Urinary bladder (tissue), 4 donors: Measurements from ENCODE around the gene SDHAF4. TPM values are rescaled to one million over a fixed set of nuclear protein-coding genes. Genes with fewer than 3 reads are reported as not detected.
"Not testable (repeated sequence)": the region's sequence is repeated elsewhere in the genome, so short reads cannot be mapped to it uniquely, and the experiment has no call there.

Experiments used
- DNase-seq: peaks from one replicate; pipeline ENCODE4 v3.0.0-alpha.2; 2015; ENCODE audit errors: extremely low spot score
- H3K27ac ChIP-seq: one replicate; pipeline ENCODE4 v1.5.1; 2013; ENCODE audit warnings: low read depth, mild to moderate bottlenecking, moderate library complexity
- H3K36me3 ChIP-seq: one replicate; pipeline ENCODE4 v1.6.1; 2013; ENCODE audit warnings: mild to moderate bottlenecking, moderate library complexity; ENCODE audit not compliant: insufficient read depth
- H3K4me1 ChIP-seq: one replicate; pipeline ENCODE4 v1.6.1; 2013; ENCODE audit warnings: mild to moderate bottlenecking, moderate library complexity; ENCODE audit not compliant: insufficient read depth
- H3K4me3 ChIP-seq: one replicate; pipeline ENCODE4 v1.5.1; 2013; ENCODE audit warnings: low read depth, low read length
- WGBS: extraction: QIAGEN DNeasy Blood & Tissue Kit; methylation state at CpG from one replicate; pipeline ENCODE4 v1.1.7; 2013; 5-methylcytosine and 5-hydroxymethylcytosine counted together
- polyA plus RNA-seq: library from polyadenylated mRNA; stranded (reverse); fragments of 200-250 nt; gene quantifications from one replicate; pipeline ENCODE4 v1.2.3, GENCODE V29; 2013
- total RNA-seq: library from RNA; depleted of rRNA; stranded (reverse); fragments of >200 nt; gene quantifications from one replicate; pipeline ENCODE4 v1.2.3, GENCODE V29; 2014
- donor health status: healthy with polysubstance abuse.
- donor health status: healthy.

Gene SDHAF4
- total and polyA plus RNA-seq, 2 donors, result 8.3 to 18.6 TPM

GRCh38 chr6:70552974-70553373 lies 13.8 kb upstream of the SDHAF4 start:
- H3K4me1 ChIP-seq, result no peaks in the 10 kb centered on the region
- H3K4me3 ChIP-seq, result no peak overlapping the region
- H3K36me3 ChIP-seq, result no peaks in the 10 kb centered on the region
- H3K27ac ChIP-seq, result no peak overlapping the region
- WGBS, result 89% methylated on average over 1 of the region's 1 CpG
- DNase-seq, result no peak

- no peaks in the 10 kb centered on the region for H3K4me1 ChIP-seq
- WGBS, result 75% methylated on average over 1 of the region's 1 CpG
- no peak for DNase-seq
Observed at GRCh38 chr6:70557998-70558397, 8.7 kb upstream of the SDHAF4 start.

DNA sequence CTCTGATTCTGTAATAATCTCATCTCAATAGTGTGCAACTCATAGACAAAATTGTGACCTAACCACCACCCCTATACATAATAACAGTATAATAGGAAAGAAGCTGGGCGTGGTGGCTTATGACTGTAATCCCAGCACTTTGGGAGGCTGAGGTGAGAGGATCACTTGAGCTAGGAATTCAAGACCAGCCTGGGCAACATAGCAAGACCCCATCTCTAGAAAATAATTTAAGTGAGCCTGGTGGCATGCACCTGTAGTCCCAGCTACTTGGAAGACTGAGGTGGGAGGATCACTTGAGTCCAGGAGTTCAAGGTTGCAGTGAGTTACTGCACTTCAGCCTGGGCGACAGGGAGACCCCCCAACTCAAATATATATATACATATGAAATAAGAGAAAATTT lies 4.3 kb upstream of the SDHAF4 start:
- H3K36me3 ChIP-seq, H3K4me3 ChIP-seq, H3K4me1 ChIP-seq, H3K27ac ChIP-seq, DNase-seq: not testable (repeated sequence)
- whole genome bisulfite sequencing, result 67% methylated on average over 2 of the region's 2 CpGs

More at GRCh38 chr6:70557998-70558397, 8.7 kb upstream of the SDHAF4 start:
- Histone ChIP-seq H3K4me3 (no peak overlapping the region), H3K27ac (no peak overlapping the region), H3K36me3 (no peaks in the 10 kb centered on the region)

GRCh38 chr6:70563530-70563929 lies 3.2 kb upstream of the SDHAF4 start:
- no peaks in the 10 kb centered on the region for H3K36me3 ChIP-seq
- 55% methylated on average over 6 of the region's 6 CpGs for WGBS
- no peak overlapping the region for H3K27ac ChIP-seq
- no peaks in the 10 kb centered on the region for H3K4me1 ChIP-seq
- no peak for DNase-seq
- no peak overlapping the region for H3K4me3 ChIP-seq

DNA sequence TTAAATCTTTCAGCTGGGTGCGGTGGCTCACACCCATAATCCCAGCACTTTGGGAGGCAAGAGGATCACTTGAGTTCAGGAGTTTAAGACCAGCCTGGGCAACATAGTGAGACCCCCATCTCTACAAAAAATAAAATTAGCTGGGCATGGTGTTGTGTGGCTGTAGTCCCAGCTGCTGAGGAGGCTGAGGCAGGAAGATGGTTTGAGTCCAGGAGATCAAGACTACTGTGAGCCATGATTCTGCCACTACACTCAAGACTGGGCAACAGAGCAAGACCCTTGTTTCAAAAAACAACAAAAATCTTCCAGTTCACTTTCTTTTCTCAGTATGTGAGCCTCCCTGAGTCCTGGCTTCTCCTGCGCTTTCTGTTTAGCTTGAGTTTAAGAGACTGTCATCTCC lies 7.9 kb downstream of the SDHAF4 start:
- DNase-seq, result no peak
- no peaks in the 10 kb centered on the region for H3K4me1 ChIP-seq
- WGBS, result 98% methylated on average over 2 of the region's 2 CpGs
- no peak overlapping the region for H3K4me3 ChIP-seq
- no peaks in the 10 kb centered on the region for H3K36me3 ChIP-seq
- no peak overlapping the region for H3K27ac ChIP-seq

DNA sequence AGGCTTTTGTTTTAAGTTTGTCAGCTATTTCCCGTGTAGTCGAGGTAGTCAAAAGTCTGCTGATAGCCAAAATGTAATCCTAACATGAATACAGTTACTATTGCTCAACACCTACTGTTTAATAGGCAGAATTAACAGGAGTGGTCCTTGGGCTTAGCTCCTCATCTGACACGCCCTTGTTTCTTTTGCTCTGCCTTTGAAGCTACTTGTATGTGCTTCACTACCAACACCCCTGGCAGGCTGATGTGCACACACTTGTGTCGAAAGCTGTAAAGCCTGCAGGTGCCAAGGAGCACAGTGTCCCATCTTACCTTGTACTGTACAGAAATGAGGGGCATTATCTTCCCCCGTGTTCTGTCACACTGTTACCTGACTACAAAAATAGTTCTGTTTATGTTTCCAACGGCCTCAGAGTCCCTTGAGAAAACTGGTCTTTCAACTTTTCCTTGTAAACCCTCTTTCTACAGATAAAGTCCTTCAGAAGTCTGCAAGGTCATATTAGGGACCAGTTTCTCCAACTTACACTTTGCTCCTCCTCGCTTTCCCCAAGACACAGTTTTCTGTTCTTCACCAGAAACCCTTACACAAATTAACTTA lies 9.3 kb downstream of the SDHAF4 start:
- Histone ChIP-seq H3K4me3 (no peak overlapping the region), H3K27ac (no peak overlapping the region), H3K36me3 (peaks cover 3% of the 10 kb centered on the region), H3K4me1 (no peaks in the 10 kb centered on the region)
- WGBS, result 56% methylated on average over 7 of the region's 7 CpGs
- no peak for DNase-seq

DNA sequence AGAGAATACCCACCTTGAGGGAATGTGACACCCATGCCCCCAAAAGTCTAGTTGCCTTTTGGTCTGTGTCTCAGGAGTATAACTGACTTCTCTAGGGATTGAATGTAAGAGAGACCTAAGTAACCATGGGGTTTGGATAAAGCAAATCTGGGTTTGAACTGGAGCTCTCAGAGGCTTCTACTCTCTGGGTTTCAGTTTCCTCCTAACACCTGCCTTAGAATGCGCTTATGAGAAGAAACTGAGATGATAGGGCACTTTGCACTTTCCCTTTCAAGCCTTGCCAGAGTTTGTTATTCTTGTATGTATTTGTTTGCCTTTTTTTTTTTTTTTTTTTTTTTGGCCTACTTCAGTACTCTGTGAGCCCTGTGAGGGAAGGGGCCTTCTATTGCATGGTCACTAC lies 19.4 kb downstream of the SDHAF4 start:
- WGBS, result 92% methylated on average over 1 of the region's 1 CpG
- Histone ChIP-seq H3K36me3 (peaks cover 6% of the 10 kb centered on the region), H3K4me3 (no peak overlapping the region), H3K27ac (no peak overlapping the region), H3K4me1 (no peaks in the 10 kb centered on the region)
- DNase-seq, result no peak

- DNase-seq, result no peak
- peaks cover 1% of the 10 kb centered on the region for H3K36me3 ChIP-seq
Observed at GRCh38 chr6:70590400-70590799, 23.7 kb downstream of the SDHAF4 start.

DNA sequence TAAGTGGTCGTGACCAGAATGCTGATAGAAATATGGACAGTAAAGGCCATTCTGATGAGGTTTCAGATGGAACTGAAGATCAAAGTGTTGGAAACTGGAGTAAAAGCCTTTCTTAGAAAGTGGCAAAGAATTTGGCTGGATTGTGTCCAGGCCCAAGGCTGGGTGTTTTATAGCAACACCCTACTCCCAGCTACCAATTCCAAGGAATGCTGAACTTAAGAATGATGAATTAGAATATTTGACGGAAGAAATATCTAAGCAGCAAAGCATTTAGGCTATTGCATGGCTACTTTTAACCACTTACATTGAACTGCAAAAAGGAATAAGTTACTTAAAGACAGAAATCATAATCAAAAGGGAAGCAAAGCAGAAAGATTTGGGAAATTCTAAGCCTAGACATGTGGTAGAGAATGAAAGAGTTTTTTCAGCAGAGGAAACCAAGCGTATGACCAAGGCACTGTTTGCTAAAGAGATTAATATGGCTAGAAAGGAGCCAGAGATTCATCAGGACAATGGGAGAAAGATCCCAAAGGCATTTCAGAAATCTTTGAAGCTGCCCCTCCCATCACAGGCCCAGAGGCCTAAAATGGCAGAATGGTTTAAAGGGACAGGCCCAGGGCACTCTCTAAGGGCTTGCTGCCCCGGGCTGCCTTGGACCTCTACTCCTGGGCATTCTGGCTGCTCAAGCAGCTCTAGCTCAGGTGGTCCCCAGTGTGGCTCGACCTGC lies 25.8 kb downstream of the SDHAF4 start:
- peaks cover 1% of the 10 kb centered on the region for H3K36me3 ChIP-seq
- no peak overlapping the region for H3K27ac ChIP-seq
- WGBS, result 69% methylated on average over 5 of the region's 5 CpGs
- no peaks in the 10 kb centered on the region for H3K4me1 ChIP-seq
- no peak overlapping the region for H3K4me3 ChIP-seq
- DNase-seq, result no peak

More at GRCh38 chr6:70590400-70590799, 23.7 kb downstream of the SDHAF4 start:
- no peak overlapping the region for H3K27ac ChIP-seq
- no peaks in the 10 kb centered on the region for H3K4me1 ChIP-seq
- H3K4me3 ChIP-seq, result no peak overlapping the region

GRCh38 chr6:70593118-70593486 lies 26.4 kb downstream of the SDHAF4 start:
- Histone ChIP-seq H3K36me3 (peaks cover 1% of the 10 kb centered on the region), H3K4me1 (no peaks in the 10 kb centered on the region), H3K27ac (no peak overlapping the region), H3K4me3 (no peak overlapping the region)
- 98% methylated on average over 3 of the region's 3 CpGs for WGBS
- no peak for DNase-seq

DNA sequence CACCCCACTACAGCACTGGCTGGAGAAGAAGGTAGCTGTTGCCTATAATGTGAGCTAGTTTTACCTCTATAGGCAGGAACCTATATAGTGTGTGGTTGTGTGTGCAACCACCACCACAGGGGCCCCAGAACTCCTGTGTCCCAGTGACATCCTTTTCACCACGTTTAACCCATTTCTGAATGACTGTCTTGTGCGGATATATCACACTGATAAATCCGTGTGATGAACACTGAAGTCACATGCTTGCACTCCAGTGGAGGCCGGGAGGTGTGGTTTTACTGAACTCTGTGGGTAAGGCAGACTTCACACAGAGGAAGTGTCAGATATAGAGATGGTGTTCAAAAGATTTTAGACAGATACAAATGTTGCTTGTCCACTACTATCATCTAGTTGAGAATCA lies 32.5 kb downstream of the SDHAF4 start:
- DNase-seq, result no peak
- WGBS, result 66% methylated on average over 4 of the region's 4 CpGs
- Histone ChIP-seq H3K27ac (no peak overlapping the region), H3K36me3 (no peaks in the 10 kb centered on the region), H3K4me3 (no peak overlapping the region), H3K4me1 (no peaks in the 10 kb centered on the region)

DNA sequence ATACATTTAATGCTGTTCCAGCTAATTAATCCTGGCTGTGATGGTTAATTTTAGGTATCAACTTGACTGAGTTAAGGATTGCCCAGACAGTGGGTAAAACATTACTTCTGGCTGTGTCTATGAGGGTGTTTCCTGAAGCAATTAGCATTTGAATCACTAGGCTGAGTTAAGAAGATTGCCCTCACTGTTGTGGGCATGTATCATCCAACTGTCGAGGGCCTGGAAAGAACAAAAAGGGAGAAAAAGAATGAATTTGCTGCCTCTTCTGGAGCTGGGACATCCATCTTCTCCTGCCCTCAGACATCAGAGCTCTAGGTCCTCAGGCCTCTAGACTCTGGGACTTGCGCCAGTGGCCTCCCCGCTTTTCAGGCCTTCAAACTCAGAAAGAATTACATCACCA lies 34.3 kb downstream of the SDHAF4 start:
- no peak for DNase-seq
- no peaks in the 10 kb centered on the region for H3K4me1 ChIP-seq
- WGBS, result 53% methylated on average over 3 of the region's 3 CpGs
- no peak overlapping the region for H3K27ac ChIP-seq
- H3K4me3 ChIP-seq, result no peak overlapping the region
- no peaks in the 10 kb centered on the region for H3K36me3 ChIP-seq

GRCh38 chr6:70604254-70604653 lies 37.5 kb downstream of the SDHAF4 start:
- DNase-seq, result no peak
- no peak overlapping the region for H3K4me3 ChIP-seq
- H3K4me1 ChIP-seq, result no peaks in the 10 kb centered on the region
- H3K36me3 ChIP-seq, result no peaks in the 10 kb centered on the region
- no peak overlapping the region for H3K27ac ChIP-seq
- 94% methylated on average over 6 of the region's 6 CpGs for WGBS

GRCh38 chr6:70607371-70607770 lies 40.6 kb downstream of the SDHAF4 start:
- WGBS, result 74% methylated on average over 2 of the region's 2 CpGs
- H3K4me3 ChIP-seq, H3K36me3 ChIP-seq, DNase-seq, H3K4me1 ChIP-seq, H3K27ac ChIP-seq: not testable (repeated sequence)
